CD4-positive, alpha-beta T cell treated with Interleukin-4 for 4 hours (primary cell): ENCODE results near the gene CDHR3.

ENCODE experiments used
- DNase-seq: peaks from one replicate; pipeline ENCODE4 v3.0.0-alpha.2; 2020

The CDHR3 gene

GRCh38 chr7:106069471-106070200 is 106.6 kb downstream of the CDHR3 start:
- no peak for DNase-seq

GRCh38 chr7:106070201-106070551 is 107.1 kb downstream of the CDHR3 start:
- no peak for DNase-seq

- DNase-seq: no peak
These were observed 107.6 kb downstream of the CDHR3 start for GRCh38 chr7:106070567-106071254.

GRCh38 chr7:106071356-106071998 is 108.4 kb downstream of the CDHR3 start:
- peak; percentile 70 for DNase-seq

- no peak for DNase-seq
These were observed 109.1 kb downstream of the CDHR3 start for GRCh38 chr7:106071999-106072714.

- no peak for DNase-seq
These were observed 109.6 kb downstream of the CDHR3 start for GRCh38 chr7:106072715-106073091.

GRCh38 chr7:106073701-106074100 is 110.6 kb downstream of the CDHR3 start:
- no peak for DNase-seq

GRCh38 chr7:106074257-106074656 is 111.2 kb downstream of the CDHR3 start:
- no peak for DNase-seq

- no peak for DNase-seq
These were observed 112.9 kb downstream of the CDHR3 start for GRCh38 chr7:106075937-106076336.

GRCh38 chr7:106076537-106076936 is 113.5 kb downstream of the CDHR3 start:
- DNase-seq: no peak

GRCh38 chr7:106080300-106080987 is 117.4 kb downstream of the CDHR3 start:
- no peak for DNase-seq

GRCh38 chr7:106082087-106082854 is 119.2 kb downstream of the CDHR3 start:
- DNase-seq: no peak
